HepG2 (cell line): ENCODE measurements around the gene SIM1.

Source experiments
- CTCF ChIP-seq: sonication (generic); formaldehyde crosslinking; IDR thresholded peaks from 2 replicates; pipeline ENCODE4 v1.5.0; 2020; ENCODE audit warnings: mild to moderate bottlenecking, missing genetic modification reagents, moderate library complexity
- ZBTB25 ChIP-seq: IDR thresholded peaks from 2 replicates; pipeline ENCODE4 v1.6.1; 2018; ENCODE audit warnings: missing genetic modification reagents

GRCh38 chr6:100350139-100350538, 114.6 kb downstream of the SIM1 start:
- TF ChIP-seq CTCF (no peak), ZBTB25 (CRISPR knock-in tag) (no peak)
